Right lobe of liver (tissue), 6 donors: Measurements from ENCODE around the gene BUB1. TPM values are rescaled to one million over a fixed set of nuclear protein-coding genes. Genes with fewer than 3 reads are reported as not detected.

Experiments used
- ATAC-seq, 4 donors: fragments of 200-7000 bp; cut with Tn5 transposase; one replicate each; pipeline ENCODE4 v1.9.1; 2020; ENCODE audit warnings: mild to moderate bottlenecking in 4 of 4, moderate library complexity in 4 of 4
- DNase-seq, 3 donors: peaks; one replicate each; pipeline ENCODE4 v3.0.0-alpha.2; 2020
- H3K27ac ChIP-seq, 3 donors: fragments of 200-600 bp; one replicate each; pipeline ENCODE4 v1.8.0; 2022
- H3K27me3 ChIP-seq, 2 donors: fragments of 200-600 bp; one replicate each; pipeline ENCODE4 v1.8.0; 2022
- H3K36me3 ChIP-seq, 4 donors: fragments of 200-600 bp; sonication (generic) in 1 of 4; one replicate each; pipeline versions ENCODE4 v1.5.1 to v1.8.0; 2017 to 2022; ENCODE audit warnings: control low read depth in 1 of 4
- H3K4me1 ChIP-seq, 4 donors: fragments of 200-600 bp; sonication (generic) in 1 of 4; one replicate each; pipeline versions ENCODE4 v1.5.1 to v1.8.0; 2017 to 2022; ENCODE audit warnings: control low read depth in 1 of 4
- H3K4me3 ChIP-seq, 3 donors: fragments of 200-600 bp; one replicate each; pipeline ENCODE4 v1.8.0; 2022
- H3K9me3 ChIP-seq, 4 donors: fragments of 200-600 bp; sonication (generic) in 1 of 4; one replicate each; pipeline versions ENCODE4 v1.5.1 to v1.8.0; 2017 to 2022; ENCODE audit warnings: control low read depth in 1 of 4
- POLR2A ChIP-seq: fragments of 450-650 bp; IDR thresholded peaks from one replicate; pipeline ENCODE4 v1.6.1; 2017; ENCODE audit warnings: antibody characterized with exemption, mild to moderate bottlenecking
- WGBS: methylation state at CpG from one replicate; pipeline ENCODE4 v1.1.6; 2018; ENCODE audit warnings: low coverage, low lambda C conversion rate; ENCODE audit not compliant: insufficient coverage; ENCODE audit errors: missing lambda C conversion rate; 5-methylcytosine and 5-hydroxymethylcytosine counted together
- intact Hi-C, 2 donors: fragments of 100-400 bp; cut with DNase I; formaldehyde crosslinking; loops; one replicate each; pipeline versions ENCODE4 v1.11.2 to v1.14.1; 2022
- total RNA-seq, 6 experiments: library from RNA; depleted of rRNA in 2 of 6; stranded (reverse); fragments of >200 nt in 2 of 6; fragmentation: NEBNext Ultra II Directional in 3 of 6; extraction: Animal tissue kit (Norgen Biotek cat#: 25700) in 3 of 6; gene quantifications; one replicate each; pipeline versions ENCODE4 v1.1.0 to v1.2.4, GENCODE V29; 2016 to 2023
- TF ChIP-seq, protein P1 (sequence below), 4 donors: fragments of 200-600 bp in 3 of 4; fragments of 450-650 bp in 1 of 4; IDR thresholded peaks; one replicate each; pipeline versions ENCODE4 v1.5.1 to v1.8.0; 2016 to 2022; ENCODE audit warnings: antibody characterized with exemption in 4 of 4, mild to moderate bottlenecking in 2 of 4
- donor health status: DM: no; HTN: yes; CAD: no.
- donor health status: DM: no; HTN: no; CAD: no.
- donor health status: DM: no; HTN: no; CAD: no.
- donor health status: DM: no; HTN: yes; CAD: no.
- donor health status: DM: no; HTN: yes; CAD: no.

The BUB1 gene
- total RNA-seq, 6 experiments from 2014 or later = 0.33 to 3.3 (median 1.4) TPM

DNA sequence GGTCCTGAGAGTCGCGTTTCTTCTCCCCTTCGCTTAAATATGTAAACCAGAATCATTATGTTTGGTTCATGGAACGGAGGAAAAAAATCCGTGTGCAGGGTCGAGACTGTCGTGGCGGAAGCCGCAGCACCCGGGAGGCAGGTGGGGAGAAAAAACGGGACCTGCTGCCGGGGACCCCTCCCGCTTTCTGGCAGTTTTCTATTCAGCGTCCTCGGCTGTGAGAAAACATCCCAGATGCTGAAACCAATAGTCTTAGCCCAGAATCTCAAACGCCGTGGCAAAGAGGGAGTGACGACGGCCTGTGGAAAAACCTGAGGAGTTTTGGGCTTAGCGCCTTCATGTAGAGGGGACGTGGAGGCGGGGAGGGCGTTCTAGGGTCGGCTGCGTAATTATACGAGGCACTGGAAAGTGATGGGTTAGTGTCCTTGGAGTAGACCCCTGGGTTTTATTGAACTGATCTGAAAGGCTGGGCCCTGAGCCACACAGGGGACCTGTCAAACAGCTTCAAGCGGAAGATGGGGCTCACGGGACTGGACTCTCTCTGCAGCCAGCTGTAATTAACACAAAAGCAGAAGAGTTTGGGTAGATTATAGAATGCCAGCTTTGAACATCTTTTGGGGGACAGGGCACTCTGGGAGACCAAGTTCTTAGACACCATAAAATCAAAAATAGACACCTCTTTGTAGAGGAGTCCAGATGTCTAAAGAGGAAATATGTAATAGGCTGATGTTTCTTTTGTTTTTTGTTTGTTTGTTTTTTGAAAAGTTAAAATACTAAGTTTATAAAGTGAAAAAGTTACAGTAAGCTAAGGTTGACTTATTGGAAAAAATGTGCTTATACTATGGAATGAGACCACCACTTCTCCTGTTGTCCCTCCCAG lies 834 bp upstream of the BUB1 start:
- peak overlapping the region; percentile 54 to 74 (median 68) for H3K4me3 ChIP-seq
- intact Hi-C loops = no loop called here
- peak; percentile 22 to 29 (median 26) for ATAC-seq
- 0% methylated on average over 25 of the region's 28 CpGs for WGBS
- peak in 1 of 3 donors; percentile 29 for DNase-seq
- H3K4me1 ChIP-seq = peaks cover 0 to 4% (median 2%) of the 10 kb centered on the region in 4 donors
- TF ChIP-seq, protein P1, sequence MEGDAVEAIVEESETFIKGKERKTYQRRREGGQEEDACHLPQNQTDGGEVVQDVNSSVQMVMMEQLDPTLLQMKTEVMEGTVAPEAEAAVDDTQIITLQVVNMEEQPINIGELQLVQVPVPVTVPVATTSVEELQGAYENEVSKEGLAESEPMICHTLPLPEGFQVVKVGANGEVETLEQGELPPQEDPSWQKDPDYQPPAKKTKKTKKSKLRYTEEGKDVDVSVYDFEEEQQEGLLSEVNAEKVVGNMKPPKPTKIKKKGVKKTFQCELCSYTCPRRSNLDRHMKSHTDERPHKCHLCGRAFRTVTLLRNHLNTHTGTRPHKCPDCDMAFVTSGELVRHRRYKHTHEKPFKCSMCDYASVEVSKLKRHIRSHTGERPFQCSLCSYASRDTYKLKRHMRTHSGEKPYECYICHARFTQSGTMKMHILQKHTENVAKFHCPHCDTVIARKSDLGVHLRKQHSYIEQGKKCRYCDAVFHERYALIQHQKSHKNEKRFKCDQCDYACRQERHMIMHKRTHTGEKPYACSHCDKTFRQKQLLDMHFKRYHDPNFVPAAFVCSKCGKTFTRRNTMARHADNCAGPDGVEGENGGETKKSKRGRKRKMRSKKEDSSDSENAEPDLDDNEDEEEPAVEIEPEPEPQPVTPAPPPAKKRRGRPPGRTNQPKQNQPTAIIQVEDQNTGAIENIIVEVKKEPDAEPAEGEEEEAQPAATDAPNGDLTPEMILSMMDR (IDR thresholded peaks at IDR 0.05) = no peak
- TF ChIP-seq POLR2A = no peak
- H3K27ac ChIP-seq = peak overlapping the region; percentile 73 to 92 (median 84)
- no peaks in the 10 kb centered on the region for H3K9me3 ChIP-seq
- no peaks in the 10 kb centered on the region for H3K36me3 ChIP-seq
- no peaks in the 10 kb centered on the region for H3K27me3 ChIP-seq

DNA sequence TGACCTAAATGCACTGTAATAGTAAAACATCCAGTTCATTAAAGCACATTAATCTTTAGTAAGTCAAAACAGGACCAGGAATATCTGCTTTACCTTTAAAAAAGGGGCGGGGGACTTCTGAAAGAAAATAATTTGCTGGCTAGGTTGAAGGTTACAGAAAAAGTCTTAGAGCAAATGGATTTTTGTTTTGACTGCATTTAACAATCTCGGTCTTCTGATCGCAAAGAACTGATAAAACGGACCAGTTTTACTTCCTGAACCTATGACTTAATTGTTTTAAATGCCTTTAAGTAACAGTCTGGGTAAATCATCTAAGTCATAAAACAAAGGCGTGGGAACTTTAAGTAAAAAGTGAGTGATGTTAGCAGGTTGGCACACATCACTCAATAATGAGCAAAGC lies 783 bp downstream of the BUB1 start:
- intact Hi-C loops = no loop called here

DNA sequence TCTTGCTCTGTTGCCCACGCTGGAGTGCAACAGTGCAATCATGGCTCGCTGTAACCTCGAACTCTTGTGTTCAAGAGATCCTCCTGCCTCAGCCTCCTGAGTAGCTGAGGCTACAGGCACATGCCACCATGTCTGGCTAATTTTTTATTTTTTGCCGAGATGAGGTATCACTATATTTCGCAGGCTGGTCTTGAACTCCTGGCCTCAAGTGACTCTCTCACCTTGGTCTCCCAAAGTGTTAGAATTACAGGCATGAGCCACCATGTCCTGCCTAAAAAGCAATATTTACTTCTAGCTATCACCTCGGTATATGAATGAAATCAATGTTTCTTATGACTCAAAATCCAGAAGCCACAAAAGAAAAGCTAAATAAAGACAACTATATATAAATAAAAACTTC lies 2.2 kb downstream of the BUB1 start:
- Histone ChIP-seq H3K27ac (no peak overlapping the region), H3K4me3 (no peak overlapping the region), H3K4me1 (peaks cover 0 to 4% (median 2%) of the 10 kb centered on the region in 4 donors), H3K36me3 (no peaks in the 10 kb centered on the region), H3K9me3 (no peaks in the 10 kb centered on the region), H3K27me3 (no peaks in the 10 kb centered on the region)
- intact Hi-C loops = no loop called here
- WGBS = 66% methylated on average over 6 of the region's 6 CpGs
- TF ChIP-seq, protein P1 (IDR thresholded peaks at IDR 0.05) = no peak
- TF ChIP-seq POLR2A = no peak
- DNase-seq (no peak), ATAC-seq (no peak)

More for the DNA sequence above, 783 bp downstream of the BUB1 start:
- Histone ChIP-seq H3K27me3 (no peaks in the 10 kb centered on the region), H3K9me3 (no peaks in the 10 kb centered on the region), H3K4me1 (peaks cover 0 to 4% (median 2%) of the 10 kb centered on the region in 4 donors), H3K4me3 (peak overlapping the region in 1 of 3 donors; percentile 68), H3K27ac (no peak overlapping the region), H3K36me3 (no peaks in the 10 kb centered on the region)
- WGBS = 14% methylated on average over 5 of the region's 5 CpGs
- ATAC-seq = no peak
- DNase-seq = no peak
- TF ChIP-seq, protein P1 (IDR thresholded peaks at IDR 0.05) = no peak
- no peak for TF ChIP-seq POLR2A

DNA sequence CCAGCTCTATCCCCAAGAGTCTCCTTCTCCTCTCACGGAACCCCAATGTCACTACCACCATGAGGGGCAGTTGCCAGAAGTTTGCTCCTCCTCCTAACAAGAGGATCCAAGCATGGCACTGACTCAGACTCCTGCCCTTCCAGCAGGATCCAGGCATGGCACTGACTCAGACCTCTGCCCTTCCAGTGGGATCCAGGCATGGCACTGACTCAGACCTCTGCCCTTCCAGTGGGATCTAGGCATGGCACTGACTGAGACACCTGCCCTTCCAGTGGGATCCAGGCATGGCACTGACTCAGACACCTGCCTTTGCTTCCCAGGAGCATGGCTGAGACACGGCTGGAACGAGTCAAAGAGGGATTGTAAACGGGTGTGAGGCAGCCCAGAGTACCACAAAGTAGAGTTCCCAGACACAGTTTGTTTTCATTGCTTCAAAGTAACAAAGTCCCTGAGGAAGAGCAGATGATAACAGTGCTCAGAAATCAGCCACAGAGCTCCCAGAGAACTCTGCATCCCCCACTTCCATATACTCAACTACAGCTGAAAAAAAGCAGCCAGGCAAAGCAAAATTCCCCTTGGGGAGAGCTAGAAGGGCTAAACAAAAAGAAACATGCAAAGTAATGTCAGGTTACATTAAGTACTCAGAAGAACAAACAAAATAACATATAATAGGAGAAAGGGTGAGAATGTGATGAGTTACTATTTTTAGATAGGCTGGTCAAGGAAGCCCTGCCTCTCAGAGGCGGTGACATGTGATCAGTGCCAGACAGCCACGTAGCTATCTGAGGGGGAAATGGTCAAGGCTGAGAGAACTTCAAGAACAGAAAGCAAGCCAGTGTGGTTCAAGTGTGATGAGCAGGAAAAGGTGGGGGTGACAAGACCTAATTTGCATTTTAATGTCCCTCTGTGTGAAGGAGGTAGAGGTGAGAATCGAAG lies 3.0 kb downstream of the BUB1 start:
- H3K9me3 ChIP-seq = no peaks in the 10 kb centered on the region
- ATAC-seq (peak in 2 of 4 donors; percentile 7 to 38), DNase-seq (peak in 1 of 3 donors; percentile 25)
- no peak overlapping the region for H3K4me3 ChIP-seq
- H3K27me3 ChIP-seq = no peaks in the 10 kb centered on the region
- H3K4me1 ChIP-seq = peaks cover 0 to 4% (median 2%) of the 10 kb centered on the region in 4 donors
- intact Hi-C loops = no loop called here
- TF ChIP-seq POLR2A = no peak
- TF ChIP-seq, protein P1 (IDR thresholded peaks at IDR 0.05) = no peak
- H3K27ac ChIP-seq = no peak overlapping the region
- 50% methylated on average over 5 of the region's 7 CpGs for WGBS
- no peaks in the 10 kb centered on the region for H3K36me3 ChIP-seq
